SK-N-SH (cell line): ENCODE measurements around the gene PDLIM5. TPM values are rescaled to one million over a fixed set of nuclear protein-coding genes. Genes with fewer than 3 reads are reported as not detected.

ENCODE experiments used
- CTCF ChIA-PET: fragments of 300-600, 350-600 bp; formaldehyde crosslinking; extraction: SDS; loops from one replicate; lab custom pipeline; 2021; lab: Yijun Ruan, JAX
- POLR2A ChIA-PET: fragments of 350-600 bp; sonication (Branson Sonifier 250); formaldehyde crosslinking; extraction: SDS; loops from one replicate; lab custom pipeline; 2020; ENCODE audit warnings: antibody characterized with exemption, inconsistent platforms; lab: Yijun Ruan, JAX
- DNase-seq: peaks from one replicate; pipeline ENCODE4 v3.0.0; 2012
- H2AFZ ChIP-seq: fragments of 200-600 bp; sonication (generic); 2 replicates; pipeline ENCODE4 v1.8.1; 2016; ENCODE audit warnings: antibody characterized with exemption, mild to moderate bottlenecking, low read depth
- H3F3A ChIP-seq: fragments of 200-600 bp; sonication (generic); replicated peaks from 2 replicates; pipeline ENCODE3; 2016; ENCODE audit warnings: antibody characterized with exemption, mild to moderate bottlenecking; ENCODE audit not compliant: insufficient read depth
- H3K27ac ChIP-seq, 2 experiments: fragments of 200-500 bp in 1 of 2; fragments of 200-600 bp in 1 of 2; sonication (Bioruptor generic) in 1 of 2; sonication (generic), shearing (Covaris generic) in 1 of 2; 2 replicates each; pipeline versions ENCODE4 v1.5.1 to v1.6.1; 2014 to 2016; ENCODE audit warnings: low read depth in 2 of 2, inconsistent platforms in 1 of 2, low read length in 1 of 2, mild to moderate bottlenecking in 1 of 2, mixed read lengths in 1 of 2
- H3K27me3 ChIP-seq: fragments of 200-600 bp; sonication (generic), shearing (Covaris generic); 2 replicates; pipeline ENCODE4 v1.6.1; 2016; ENCODE audit warnings: mixed run types; ENCODE audit not compliant: insufficient read depth
- H3K36me3 ChIP-seq, 2 experiments: fragments of 200-500 bp in 1 of 2; fragments of 200-600 bp in 1 of 2; sonication (Bioruptor generic) in 1 of 2; sonication (generic) in 1 of 2; replicated peaks in 1 of 2; 2 replicates each; pipeline versions ENCODE3 to v1.5.1; 2014 to 2016; ENCODE audit warnings: low read length in 1 of 2, mild to moderate bottlenecking in 1 of 2; ENCODE audit not compliant: insufficient read depth in 2 of 2, control insufficient read depth in 1 of 2
- H3K4me1 ChIP-seq, 2 experiments: fragments of 200-500 bp in 1 of 2; fragments of 200-600 bp in 1 of 2; sonication (Bioruptor generic) in 1 of 2; sonication (generic), shearing (Covaris generic) in 1 of 2; 2 replicates each; pipeline versions ENCODE4 v1.5.1 to v1.6.1; 2014 to 2016; ENCODE audit warnings: low read depth in 1 of 2, low read length in 1 of 2, mixed run types in 1 of 2; ENCODE audit not compliant: insufficient read depth in 2 of 2, control insufficient read depth in 1 of 2
- H3K4me2 ChIP-seq: fragments of 200-600 bp; sonication (generic), shearing (Covaris generic); 2 replicates; pipeline ENCODE4 v1.6.1; 2017; ENCODE audit warnings: mixed run types
- H3K4me3 ChIP-seq, 2 experiments: fragments of 200-500 bp in 1 of 2; fragments of 200-600 bp in 1 of 2; sonication (Bioruptor generic) in 1 of 2; sonication (generic), shearing (Covaris generic) in 1 of 2; 2 replicates each; pipeline versions ENCODE4 v1.5.1 to v1.8.1; 2014 to 2016; ENCODE audit warnings: low read depth in 2 of 2, inconsistent platforms in 1 of 2, low read length in 1 of 2, mild to moderate bottlenecking in 1 of 2, mixed read lengths in 1 of 2, moderate library complexity in 1 of 2
- H3K79me2 ChIP-seq: fragments of 200-600 bp; sonication (generic); 2 replicates; pipeline ENCODE4 v1.8.1; 2017; ENCODE audit warnings: mild to moderate bottlenecking; ENCODE audit not compliant: insufficient read depth
- H3K9ac ChIP-seq: fragments of 200-600 bp; sonication (generic); 2 replicates; pipeline ENCODE4 v1.6.1; 2017; ENCODE audit warnings: mixed run types
- H3K9me2 ChIP-seq: fragments of 200-600 bp; sonication (generic); 2 replicates; pipeline ENCODE4 v1.6.1; 2017; ENCODE audit warnings: mixed run types
- H3K9me3 ChIP-seq: fragments of 200-600 bp; sonication (generic); 2 replicates; pipeline ENCODE4 v1.6.1; 2017; ENCODE audit warnings: mixed run types, mild to moderate bottlenecking, moderate library complexity
- H4K20me1 ChIP-seq: fragments of 200-600 bp; sonication (generic); 2 replicates; pipeline ENCODE4 v1.6.1; 2017; ENCODE audit warnings: mild to moderate bottlenecking, mixed run types; ENCODE audit not compliant: insufficient read depth
- CTCF ChIP-seq: fragments of 200-600 bp; sonication (generic); IDR thresholded peaks from 2 replicates; pipeline ENCODE4 v1.6.1; 2017; ENCODE audit warnings: antibody characterized with exemption, mild to moderate bottlenecking, moderate library complexity
- ELF1 ChIP-seq: IDR thresholded peaks from 2 replicates; pipeline ENCODE4 v1.4.0; 2012
- EP300 ChIP-seq, 2 experiments: IDR thresholded peaks; 2 replicates each; pipeline versions ENCODE4 v1.4.0 to v1.6.1; 2012; ENCODE audit warnings: borderline replicate concordance in 1 of 2, low read depth in 1 of 2, low read length in 1 of 2
- EZH2phosphoT487 ChIP-seq: fragments of 200-600 bp; sonication (generic); IDR thresholded peaks from 2 replicates; pipeline ENCODE4 v1.6.1; 2017; ENCODE audit warnings: low read depth, mixed run types, mild to moderate bottlenecking, antibody characterized with exemption, moderate library complexity, borderline replicate concordance
- FOSL2 ChIP-seq: IDR thresholded peaks from 2 replicates; pipeline ENCODE4 v1.4.0; 2012; ENCODE audit warnings: low read depth, mild to moderate bottlenecking, moderate library complexity, borderline replicate concordance
- FOXJ3 ChIP-seq: sonication (generic); formaldehyde crosslinking; IDR thresholded peaks from 2 replicates; pipeline ENCODE4 v1.5.1; 2020; ENCODE audit warnings: mild to moderate bottlenecking, missing genetic modification reagents
- GABPA ChIP-seq: IDR thresholded peaks from 2 replicates; pipeline ENCODE4 v1.4.0; 2012; ENCODE audit warnings: low read depth, mild to moderate bottlenecking
- IRF3 ChIP-seq: fragments of 150-350 bp; IDR thresholded peaks from 2 replicates; pipeline ENCODE4 v1.6.1; 2016; ENCODE audit warnings: mild to moderate bottlenecking, low read depth, low read length
- MAX ChIP-seq: IDR thresholded peaks from 2 replicates; pipeline ENCODE4 v1.4.0; 2012; ENCODE audit warnings: low read depth
- MEF2A ChIP-seq: IDR thresholded peaks from 2 replicates; pipeline ENCODE4 v1.4.0; 2012; ENCODE audit warnings: low read depth, borderline replicate concordance
- PBX3 ChIP-seq: IDR thresholded peaks from 2 replicates; pipeline ENCODE4; 2012
- RAD21 ChIP-seq: IDR thresholded peaks from 2 replicates; pipeline ENCODE4 v1.6.1; 2012; ENCODE audit warnings: mild to moderate bottlenecking, low read length
- RCOR1 ChIP-seq: fragments of 150-350 bp; IDR thresholded peaks from 2 replicates; pipeline ENCODE4 v1.6.1; 2017; ENCODE audit warnings: antibody characterized with exemption, low read length
- RXRA ChIP-seq: IDR thresholded peaks from 2 replicates; pipeline ENCODE4 v1.4.0; 2012; ENCODE audit warnings: low read depth, mild to moderate bottlenecking, borderline replicate concordance
- SIN3A ChIP-seq: IDR thresholded peaks from 2 replicates; pipeline ENCODE4 v1.6.1; 2012; ENCODE audit warnings: low read depth, mild to moderate bottlenecking, low read length, moderate library complexity, borderline replicate concordance
- SMC3 ChIP-seq: IDR thresholded peaks from 2 replicates; pipeline ENCODE4 v1.6.1; 2012; ENCODE audit warnings: low read depth, low read length, improper control_type of control experiment
- TCF12 ChIP-seq: IDR thresholded peaks from 2 replicates; pipeline ENCODE4 v1.4.0; 2012
- USF2 ChIP-seq: fragments of 150-350 bp; IDR thresholded peaks from 2 replicates; pipeline ENCODE4 v1.6.1; 2017; ENCODE audit warnings: antibody characterized with exemption, low read length, low read depth, borderline replicate concordance
- YY1 ChIP-seq: IDR thresholded peaks from 2 replicates; pipeline ENCODE4 v1.4.0; 2012; ENCODE audit warnings: low read depth, mild to moderate bottlenecking
- WGBS: methylation state at CpG from one replicate; pipeline ENCODE4 v1.1.6; 2017; ENCODE audit warnings: low lambda C conversion rate; 5-methylcytosine and 5-hydroxymethylcytosine counted together
- polyA plus RNA-seq, 3 experiments: library from polyadenylated mRNA; depleted of rRNA; stranded (reverse); fragments of >200 nt; gene quantifications; 2 replicates each; pipeline ENCODE4 v1.2.3, GENCODE V29; 2012

PDLIM5 gene
- polyA plus RNA-seq, 1 of the 3 experiments (the other 2 are of a cell fraction), result 36.7 TPM

GRCh38 chr4:94515365-94515764, 63.6 kb downstream of the PDLIM5 start (continued):
- TF ChIP-seq MAX, result no peak
- TF ChIP-seq RXRA, result no peak
- TF ChIP-seq FOXJ3, result no peak

- H3K27me3 ChIP-seq, result no peaks in the 10 kb centered on the region
- ChIA-PET CTCF (no interaction called here), POLR2A (no interaction called here)
- no peaks in the 10 kb centered on the region for H3K9me3 ChIP-seq
- H3K4me1 ChIP-seq, result peaks cover 0 to 30% of the 10 kb centered on the region in 2 experiments; a peak in 3 of 4 replicates
- no peak overlapping the region for H3K4me3 ChIP-seq
- peak overlapping the region in 1 of 2 experiments; percentile 76; a peak in 2 of 4 replicates for H3K27ac ChIP-seq
- H4K20me1 ChIP-seq, result no peaks in the 10 kb centered on the region
- H3K79me2 ChIP-seq, result peaks cover 100% of the 10 kb centered on the region
- H3F3A ChIP-seq, result peaks cover 8% of the 10 kb centered on the region
- WGBS, result 62% methylated on average over 3 of the region's 3 CpGs
- H2AFZ ChIP-seq, result no peak overlapping the region
- 0 out of 2 replicates have a peak overlapping the region, but pooled peaks have one; percentile 27 for H3K4me2 ChIP-seq
- TF ChIP-seq RAD21 (no peak), RCOR1 (no peak), EP300 (IDR thresholded peaks at IDR 0.05; ENCODE audit: borderline replicate concordance in 1 of 2, low read depth in 1 of 2, low read length in 1 of 2) (no peak), PBX3 (no peak), YY1 (no peak), EZH2phosphoT487 (no peak), SMC3 (no peak), FOXJ3 (no peak), IRF3 (no peak), CTCF (no peak), GABPA (no peak), FOSL2 (no peak), SIN3A (no peak), ELF1 (no peak), RXRA (no peak), TCF12 (no peak), USF2 (no peak), MEF2A (no peak)
- no peak for DNase-seq
- H3K9ac ChIP-seq, result peak overlapping the region; percentile 23; the same call in 1 of the 2 replicates
- H3K9me2 ChIP-seq, result no peaks in the 10 kb centered on the region
- H3K36me3 ChIP-seq, result peaks cover 0 to 28% of the 10 kb centered on the region in 2 experiments
These were observed 64.3 kb downstream of the PDLIM5 start for GRCh38 chr4:94516067-94516466.
